A549 (cell line): ENCODE data around the gene CCDC124.

Experiments used
- BHLHE40 ChIP-seq: IDR thresholded peaks from 2 replicates; pipeline ENCODE4 v1.6.1; 2012; ENCODE audit warnings: low read depth, low read length, inconsistent platforms
- CTCF ChIP-seq: fragments of >200 bp; sonication (Bioruptor Twin); formaldehyde crosslinking; IDR thresholded peaks from 3 replicates; pipeline ENCODE4 v1.5.1; 2016
- ELK1 ChIP-seq: fragments of 150-350 bp; IDR thresholded peaks from 2 replicates; pipeline ENCODE4 v1.6.1; 2014; ENCODE audit warnings: low read depth, mild to moderate bottlenecking, low read length
- ESRRA ChIP-seq: fragments of 150-350 bp; IDR thresholded peaks from 2 replicates; pipeline ENCODE4 v1.6.1; 2014; ENCODE audit warnings: mild to moderate bottlenecking, low read length, borderline replicate concordance
- HEYL ChIP-seq: fragments of 250-450 bp; sonication (Bioruptor Pico); IDR thresholded peaks from 2 replicates; pipeline ENCODE4 v1.8.0; 2021; ENCODE audit warnings: mild to moderate bottlenecking, moderate library complexity
- HOXA7 ChIP-seq: fragments of 250-450 bp; sonication (Bioruptor Pico); IDR thresholded peaks from 2 replicates; pipeline ENCODE4 v1.5.0; 2020; ENCODE audit warnings: mild to moderate bottlenecking, moderate library complexity
- MAZ ChIP-seq: fragments of 150-350 bp; IDR thresholded peaks from 2 replicates; pipeline ENCODE4 v1.6.1; 2014; ENCODE audit warnings: antibody characterized with exemption, low read depth, low read length, borderline replicate concordance
- POLR2A ChIP-seq: IDR thresholded peaks from 2 replicates; pipeline ENCODE4 v1.6.1; 2012; ENCODE audit warnings: mild to moderate bottlenecking, low read length
- RCOR1 ChIP-seq: fragments of 150-350 bp; IDR thresholded peaks from 2 replicates; pipeline ENCODE4 v1.6.1; 2014; ENCODE audit warnings: antibody characterized with exemption, low read length, low read depth
- REST ChIP-seq: fragments of 200-600 bp; sonication (generic); IDR thresholded peaks from 2 replicates; pipeline ENCODE4 v1.6.1; 2016; ENCODE audit warnings: antibody characterized with exemption, mild to moderate bottlenecking, moderate library complexity
- SMC3 ChIP-seq: fragments of >200 bp; sonication (Bioruptor Twin); formaldehyde crosslinking; IDR thresholded peaks from 3 replicates; pipeline ENCODE4 v1.6.1; 2018; ENCODE audit warnings: inconsistent platforms
- TP53 ChIP-seq: fragments of 250-450 bp; sonication (Bioruptor Pico); IDR thresholded peaks from 2 replicates; pipeline ENCODE4 v1.5.0; 2021; ENCODE audit warnings: mild to moderate bottlenecking, moderate library complexity
- TF ChIP-seq, protein P1 (sequence below): fragments of >200 bp; sonication (Bioruptor Twin); formaldehyde crosslinking; IDR thresholded peaks from 2 replicates; pipeline ENCODE4 v1.6.1; 2016
- TF ChIP-seq, protein P2 (sequence below): IDR thresholded peaks from 2 replicates; pipeline ENCODE4 v1.6.1; 2012

GRCh38 chr19:17967257-17968051, 34.6 kb downstream of the CCDC124 start:
- TF ChIP-seq RCOR1 (no peak), HOXA7 (CRISPR knock-in tag) (no peak), POLR2A (no peak), ESRRA (no peak), CTCF (no peak), SMC3 (no peak), MAZ (no peak), BHLHE40 (no peak), REST (no peak), ELK1 (no peak), HEYL (CRISPR knock-in tag) (no peak), TP53 (CRISPR knock-in tag) (no peak)
- TF ChIP-seq, protein P1, sequence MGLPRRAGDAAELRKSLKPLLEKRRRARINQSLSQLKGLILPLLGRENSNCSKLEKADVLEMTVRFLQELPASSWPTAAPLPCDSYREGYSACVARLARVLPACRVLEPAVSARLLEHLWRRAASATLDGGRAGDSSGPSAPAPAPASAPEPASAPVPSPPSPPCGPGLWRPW: no peak
- TF ChIP-seq, protein P2, sequence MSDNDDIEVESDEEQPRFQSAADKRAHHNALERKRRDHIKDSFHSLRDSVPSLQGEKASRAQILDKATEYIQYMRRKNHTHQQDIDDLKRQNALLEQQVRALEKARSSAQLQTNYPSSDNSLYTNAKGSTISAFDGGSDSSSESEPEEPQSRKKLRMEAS: no peak
